ENCODE data around the gene HIF3A.

GRCh38 chr19:46297700-46298478, 1.0 kb downstream of the HIF3A start:
- TF ChIP-seq GATA2 (IDR thresholded peaks at IDR 0.05; ENCODE audit: low read depth, low read length) (no peak), GATA3 (IDR thresholded peaks at IDR 0.05; ENCODE audit: low read depth, low read length) (no peak)

All from SH-SY5Y (cell line).